ENCODE results near the gene TMEM92.

TMEM92 gene

DNA sequence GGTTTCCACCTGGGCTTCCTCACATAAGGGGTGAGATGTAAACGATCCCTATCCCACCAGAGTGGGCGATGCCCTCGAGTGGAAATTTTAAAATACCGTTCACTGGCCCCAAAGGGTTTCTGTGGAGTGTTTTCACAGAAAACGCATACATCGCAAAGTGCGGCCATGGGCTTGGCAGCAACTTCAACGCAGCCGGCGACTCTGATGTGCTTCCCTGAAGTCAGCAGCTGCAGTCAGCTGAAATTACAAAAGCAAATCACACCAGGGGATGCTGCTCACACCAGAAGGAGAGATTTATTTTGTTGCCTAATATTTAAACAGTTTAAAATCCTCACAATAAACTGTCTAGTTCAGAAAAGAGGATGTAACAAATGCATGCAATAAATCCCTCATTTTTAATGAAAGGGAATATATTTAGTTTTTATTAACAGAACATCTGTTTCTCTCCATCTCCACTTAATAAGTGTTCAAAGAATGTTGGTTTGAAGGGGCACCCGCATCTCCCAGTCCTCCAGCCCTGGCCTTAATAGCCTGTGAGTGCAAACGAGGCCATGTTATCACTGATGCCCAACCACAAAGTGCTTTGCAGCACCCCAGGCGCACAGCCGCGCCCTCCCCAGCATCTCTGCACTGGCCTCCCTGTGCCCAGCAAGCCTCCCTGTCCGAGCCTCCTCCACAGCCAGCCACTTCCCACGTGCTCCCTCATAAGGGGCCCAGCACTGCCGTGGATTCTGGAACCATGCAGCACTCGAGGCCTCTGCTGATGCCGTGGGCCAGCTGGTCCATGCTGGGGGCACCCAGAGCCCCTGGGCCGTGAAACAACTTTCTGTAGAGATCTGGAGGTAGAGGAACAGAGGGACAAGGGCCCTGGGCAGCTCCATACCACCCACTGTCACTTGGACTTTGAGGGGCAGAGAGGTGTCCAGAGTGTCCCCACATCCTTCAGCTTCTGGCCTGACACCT lies 54.4 kb downstream of the TMEM92 start:
- no peak for DNase-seq

- DNase-seq = no peak
These were observed 55.5 kb downstream of the TMEM92 start for GRCh38 chr17:50329716-50330115.

DNA sequence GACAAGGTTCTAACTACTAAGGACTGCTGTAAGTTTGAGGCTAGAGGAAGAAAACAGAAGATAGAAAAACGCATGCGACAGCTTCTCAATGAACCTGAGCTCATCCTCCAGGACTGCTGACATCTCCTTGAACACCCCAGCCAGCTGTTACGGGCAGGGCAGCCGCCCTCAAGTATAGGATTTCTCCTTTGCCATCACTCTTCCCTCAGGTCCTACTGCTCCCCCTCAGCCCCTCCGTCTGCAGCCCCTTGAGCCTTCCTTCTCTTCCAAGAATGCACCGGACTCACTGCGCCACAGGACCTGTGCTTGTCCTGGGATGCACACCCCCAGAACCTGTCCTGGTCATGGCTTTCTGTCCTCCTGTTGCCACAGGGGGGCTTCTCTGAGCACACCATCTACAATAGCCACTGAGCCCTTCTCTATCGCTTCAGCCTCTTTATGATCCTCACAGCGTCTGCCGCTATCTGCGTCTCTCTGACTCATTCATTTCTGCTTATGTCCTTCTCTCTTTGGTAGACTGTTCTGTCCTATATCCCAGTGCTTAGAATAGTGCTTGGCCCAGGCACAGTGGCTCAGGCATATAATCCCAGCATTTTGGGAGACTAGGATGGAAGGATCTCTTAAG lies 56.0 kb downstream of the TMEM92 start:
- DNase-seq = no peak
